HK-2 (cell line): Measurements from ENCODE around the gene THEM4.
"Not testable (repeated sequence)": the region's sequence is repeated elsewhere in the genome, so short reads cannot be mapped to it uniquely, and the experiment has no call there.

Experiments used
- DNase-seq: peaks from one replicate; pipeline ENCODE4 v3.0.0-alpha.2; 2018; ENCODE audit not compliant: unreplicated experiment

The THEM4 gene

GRCh38 chr1:151859891-151860293 lies 49.4 kb downstream of the THEM4 start:
- no peak for DNase-seq

GRCh38 chr1:151858886-151859665 lies 50.2 kb downstream of the THEM4 start:
- DNase-seq = no peak

GRCh38 chr1:151858030-151858746 lies 51.1 kb downstream of the THEM4 start:
- DNase-seq = no peak

DNA sequence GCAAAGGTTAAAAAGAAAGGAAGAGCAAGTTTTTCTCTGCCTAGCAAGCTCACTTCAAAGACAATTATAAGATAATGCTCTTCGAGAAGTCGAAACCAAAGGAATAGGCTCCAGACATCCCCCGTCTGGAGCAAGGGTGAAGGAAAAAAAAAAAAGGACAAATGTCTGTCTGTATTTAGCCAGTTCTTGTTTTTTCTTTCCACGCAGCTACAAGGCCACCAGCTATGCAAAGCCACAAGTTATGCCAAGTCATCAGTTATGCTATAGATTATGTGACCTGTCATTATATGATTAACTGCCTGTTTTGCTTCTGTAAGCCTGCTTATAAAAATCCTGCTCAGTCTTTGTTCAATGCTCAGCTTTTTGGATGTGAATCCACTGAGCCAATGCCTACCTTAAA lies 53.4 kb downstream of the THEM4 start:
- no peak for DNase-seq

DNA sequence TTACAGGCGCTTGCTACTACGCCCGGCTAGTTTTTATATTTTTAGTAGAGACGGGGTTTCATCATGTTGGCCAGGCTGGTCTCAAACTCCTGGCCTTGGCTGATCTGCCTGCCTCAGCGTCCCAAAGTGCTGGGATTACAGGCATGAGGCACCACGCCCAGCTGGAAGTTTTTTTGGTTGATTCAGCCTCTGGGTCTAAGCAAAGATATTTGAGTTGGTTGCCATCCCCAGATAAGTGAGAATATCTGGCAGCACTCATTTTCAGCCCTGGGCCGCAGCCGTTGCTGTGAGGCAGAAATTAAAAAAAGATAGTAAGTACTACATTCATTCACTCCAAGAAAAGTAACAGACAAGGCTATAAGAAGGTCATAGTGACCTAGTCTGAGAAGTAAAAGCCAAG lies 53.8 kb downstream of the THEM4 start:
- not testable (repeated sequence) for DNase-seq

DNA sequence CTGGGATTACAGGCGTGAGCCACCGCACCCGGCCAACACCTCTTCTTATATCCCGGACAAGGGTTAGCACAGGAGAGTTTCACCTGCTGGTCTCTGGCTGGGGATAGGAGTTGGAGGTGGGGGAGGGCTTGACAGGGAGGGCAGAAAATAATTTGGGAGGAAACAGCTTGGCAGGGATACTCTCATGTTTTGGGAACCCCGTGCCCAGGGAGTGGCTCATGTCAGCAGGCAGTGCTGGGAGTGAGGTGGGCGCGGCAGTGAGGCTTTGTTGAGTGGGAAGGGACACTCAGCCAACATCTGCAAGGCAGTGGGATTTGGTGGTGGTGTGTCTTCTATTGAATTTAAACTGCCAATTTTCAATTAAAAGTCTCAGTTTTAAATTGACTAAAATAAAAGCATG lies 54.7 kb downstream of the THEM4 start:
- no peak for DNase-seq

GRCh38 chr1:151853411-151853943 lies 55.8 kb downstream of the THEM4 start, which contains the start of gene THEM5:
TSS of gene THEM5 (minus strand) at chr1:151853712. CDS start at chr1:151853565, 147 bp downstream.
- DNase-seq = no peak

GRCh38 chr1:151852733-151853132 lies 56.6 kb downstream of the THEM4 start:
- no peak for DNase-seq

- no peak for DNase-seq
These were observed 57.4 kb downstream of the THEM4 start for GRCh38 chr1:151851886-151852285.

DNA sequence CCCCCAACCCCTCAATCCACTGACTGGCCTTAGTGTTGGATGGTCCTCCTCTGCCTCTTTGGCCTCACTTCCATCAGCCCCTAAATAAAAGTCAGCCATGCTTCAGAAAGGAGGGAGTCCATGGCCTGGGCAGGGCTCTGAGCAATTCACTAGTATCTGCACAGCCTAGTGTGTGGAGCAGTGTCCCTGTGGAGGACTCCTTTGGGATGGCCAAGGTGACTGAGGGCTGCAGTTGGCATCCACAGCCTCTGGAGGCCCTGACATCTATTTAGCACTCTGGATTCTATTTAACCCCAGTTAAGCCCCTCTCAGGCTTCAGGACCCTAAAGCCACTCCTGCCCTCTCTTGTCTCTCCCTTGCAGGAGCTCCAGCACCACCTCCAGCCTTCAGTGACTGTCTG lies 59.4 kb downstream of the THEM4 start:
- DNase-seq = no peak

GRCh38 chr1:151849126-151849525 lies 60.2 kb downstream of the THEM4 start:
- no peak for DNase-seq

DNA sequence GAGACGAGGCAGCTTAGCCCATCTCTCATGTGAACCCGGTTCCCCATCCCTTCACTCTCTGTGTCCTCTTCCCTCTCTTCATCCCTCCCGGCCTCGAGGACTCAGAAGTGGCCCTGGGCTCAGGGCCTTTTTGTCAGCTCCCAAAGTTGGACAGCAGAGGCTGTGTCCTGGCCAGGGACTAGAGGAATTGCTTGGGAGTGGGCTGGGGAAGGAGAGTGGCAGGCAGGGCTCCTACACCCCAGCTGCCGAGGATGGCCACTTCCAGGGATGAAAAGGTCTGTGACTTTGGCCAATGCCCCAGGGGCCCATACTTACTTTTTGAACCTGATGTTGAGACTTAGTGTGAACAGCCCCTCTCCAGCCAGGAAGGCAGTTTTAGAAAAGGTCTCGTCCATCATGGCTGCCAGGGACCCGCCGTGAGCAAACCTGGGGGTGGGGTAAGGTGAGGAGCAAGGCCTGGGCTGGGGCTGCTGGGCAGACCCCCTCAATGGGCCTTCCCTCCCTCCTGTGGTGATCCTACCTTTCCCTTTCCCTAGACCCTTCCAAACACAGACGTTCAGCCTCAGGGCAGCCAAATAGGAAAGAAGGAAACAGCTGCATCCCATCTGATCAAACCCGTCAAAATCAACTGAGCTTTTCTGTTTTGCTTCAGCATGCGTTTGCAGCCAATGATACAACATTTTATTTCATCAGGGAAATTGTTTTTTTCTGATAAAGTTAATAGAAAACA lies 61.3 kb downstream of the THEM4 start:
- DNase-seq = no peak

GRCh38 chr1:151846686-151847237 lies 62.5 kb downstream of the THEM4 start:
- no peak for DNase-seq

DNA sequence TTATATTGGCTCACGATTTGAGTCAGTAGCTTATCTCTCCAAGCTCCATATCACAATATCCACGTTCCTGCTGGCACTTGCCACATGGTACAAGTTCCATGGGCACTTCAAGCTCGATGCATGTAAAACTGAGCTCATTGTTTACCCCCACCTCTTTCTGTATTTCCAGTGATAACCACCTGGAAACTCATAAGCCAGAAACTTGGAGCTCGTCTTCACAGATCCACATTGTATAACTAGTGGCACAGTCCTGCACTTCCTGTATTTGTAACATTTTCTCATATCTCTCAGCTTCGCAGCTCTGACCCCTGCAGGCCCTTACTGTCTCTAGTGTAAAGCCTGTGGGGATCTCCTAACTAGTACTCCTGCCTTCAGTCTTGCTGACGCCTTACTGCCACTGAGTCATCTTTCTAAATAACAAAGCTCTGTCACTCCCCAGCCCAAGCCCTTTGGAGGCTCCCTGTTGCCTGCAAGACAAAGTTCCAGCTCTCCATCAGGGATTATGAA lies 63.2 kb downstream of the THEM4 start:
- DNase-seq = peak; percentile 20

- no peak for DNase-seq
These were observed 65.9 kb downstream of the THEM4 start for GRCh38 chr1:151843398-151843797.

DNA sequence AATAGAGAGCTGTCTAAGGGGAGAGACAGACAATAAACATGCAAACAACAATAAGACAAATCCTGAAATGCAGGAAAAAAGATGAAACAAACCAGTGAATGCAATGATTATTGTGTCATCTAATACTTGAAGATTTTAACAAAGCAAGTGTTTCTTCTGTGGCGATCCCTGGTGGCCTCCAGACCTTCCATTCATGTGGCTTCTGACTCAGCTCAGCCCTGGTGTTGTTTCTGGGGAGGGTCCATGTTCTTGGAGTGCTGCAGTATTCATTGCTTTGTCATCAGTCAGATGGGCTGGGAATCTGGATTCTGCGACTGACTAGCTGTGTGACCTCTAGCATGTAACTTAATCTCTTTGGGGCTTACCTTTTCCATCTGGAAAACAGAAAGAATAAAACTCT lies 68.2 kb downstream of the THEM4 start:
- DNase-seq = no peak

- DNase-seq = no peak
These were observed 68.9 kb downstream of the THEM4 start for GRCh38 chr1:151840421-151840820.

DNA sequence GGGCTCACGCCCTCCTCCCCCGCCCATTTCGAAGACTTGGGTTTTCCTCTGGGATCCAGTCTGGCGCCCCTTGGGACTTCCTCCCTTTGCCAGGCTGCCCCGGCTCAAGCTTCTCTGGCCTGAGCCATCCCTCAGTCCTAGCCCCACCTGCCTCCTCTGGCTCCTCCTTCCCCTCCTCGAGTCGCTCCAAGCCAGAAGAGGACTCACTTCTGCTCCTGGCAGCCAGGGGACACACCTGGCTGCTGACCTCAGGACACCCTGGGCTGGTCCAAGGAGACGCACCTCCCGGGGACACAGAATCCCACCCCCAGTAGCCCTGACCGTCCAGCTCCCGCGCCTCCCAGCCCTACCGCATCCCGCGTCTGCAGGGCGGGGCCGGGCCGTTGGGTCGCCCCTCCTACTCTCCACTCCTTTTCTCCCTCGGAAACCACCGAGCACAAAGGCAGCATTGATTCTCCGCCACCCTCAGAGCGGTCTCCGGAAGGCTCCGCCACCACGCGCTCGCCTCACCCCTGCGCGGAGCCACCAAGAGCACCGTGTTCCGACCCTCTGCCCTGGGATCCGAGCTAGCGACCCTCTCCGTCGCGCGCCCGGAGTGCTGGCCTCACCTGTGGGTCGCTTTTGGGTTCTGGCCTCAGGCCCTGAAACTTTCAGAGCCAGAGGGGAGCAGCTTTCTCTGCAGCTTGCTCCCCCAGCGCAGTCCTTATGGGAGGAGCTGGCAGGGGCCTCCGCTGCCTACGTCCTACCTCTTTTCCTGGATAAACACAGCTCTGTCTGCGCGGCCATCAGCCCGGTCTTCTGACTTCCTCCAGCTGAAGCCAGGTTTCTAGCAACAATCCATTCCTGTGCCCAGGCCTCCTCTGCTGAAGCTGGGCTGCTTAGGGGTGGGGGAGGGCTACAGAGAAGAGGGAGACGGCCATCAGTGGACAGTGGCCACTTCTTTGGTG lies 69.6 kb downstream of the THEM4 start, which contains the start of gene C2CD4D:
TSS of gene C2CD4D (minus strand) at position 364 of the 947 bp plus-strand sequence. CDS start 831 bp downstream, outside the sequence.
- no peak for DNase-seq

DNA sequence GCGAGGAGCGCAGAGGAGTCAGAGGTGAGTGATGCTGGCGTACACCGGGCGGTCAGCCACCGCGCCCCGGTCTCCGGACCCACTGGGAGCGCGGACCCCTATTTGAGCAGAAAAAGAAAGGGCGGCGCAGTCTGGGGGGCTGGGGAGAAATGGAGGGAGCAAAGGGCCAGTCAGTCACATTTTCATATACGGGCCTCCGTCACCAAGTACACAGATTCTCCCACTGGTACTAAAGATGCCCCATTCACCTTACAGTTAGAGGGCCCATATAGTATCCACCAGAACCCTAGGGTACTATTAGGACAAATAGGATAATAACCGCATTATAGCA lies 70.3 kb downstream of the THEM4 start:
- no peak for DNase-seq

DNA sequence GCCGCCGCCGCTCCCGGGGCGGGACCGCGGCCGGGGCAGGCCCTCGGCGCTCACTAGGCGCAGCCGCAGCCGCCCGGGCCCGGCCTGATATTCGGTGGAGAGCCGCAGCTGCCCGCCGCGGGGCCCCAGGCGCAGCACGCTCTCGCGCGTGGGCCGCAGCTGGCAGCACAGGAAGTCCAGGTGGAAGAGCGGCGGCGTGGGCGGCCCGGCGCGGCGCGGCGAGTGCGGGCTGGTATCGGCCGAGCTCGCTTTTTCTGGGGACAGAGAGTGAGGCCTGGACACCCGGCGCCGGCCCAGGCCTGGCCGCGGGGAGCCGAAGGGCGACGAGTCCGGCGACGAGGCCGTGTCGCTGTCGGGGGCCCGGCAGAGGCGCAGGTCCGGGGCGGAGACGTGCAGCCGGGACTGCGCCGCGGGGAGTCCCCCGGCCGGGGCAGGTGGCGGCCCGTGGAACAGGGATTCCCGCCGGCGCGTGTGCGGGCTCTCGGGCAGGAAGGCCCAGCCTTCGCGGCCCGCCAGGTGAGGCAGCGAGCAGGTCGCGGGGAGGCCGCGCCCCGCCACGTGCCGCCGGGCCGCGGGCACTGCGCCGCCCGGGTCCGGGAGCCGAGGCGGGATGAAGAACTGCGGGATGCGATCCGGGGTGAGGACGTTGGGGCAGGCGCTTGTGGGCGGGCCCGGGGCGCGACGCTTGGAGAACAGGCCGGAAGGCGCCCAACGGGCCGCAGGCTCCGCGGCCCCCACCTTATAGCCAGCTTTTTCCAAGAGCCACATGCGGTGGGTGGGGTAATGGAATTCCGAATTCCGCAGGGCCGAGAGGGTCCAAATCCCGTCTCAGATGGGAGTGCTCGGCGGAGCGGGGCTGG lies 70.9 kb downstream of the THEM4 start:
- peak; percentile 38 for DNase-seq
